GM23248 (cell line): ENCODE measurements around the gene ASB3. TPM values are rescaled to one million over a fixed set of nuclear protein-coding genes. Genes with fewer than 3 reads are reported as not detected.
"Not testable (repeated sequence)": the region's sequence is repeated elsewhere in the genome, so short reads cannot be mapped to it uniquely, and the experiment has no call there.

Source experiments
- DNase-seq: peaks from one replicate; pipeline ENCODE4 v3.0.0-alpha.2; 2015
- H2AFZ ChIP-seq: fragments of 200-600 bp; sonication (generic); 2 replicates; pipeline ENCODE4 v1.6.1; 2016; ENCODE audit warnings: antibody characterized with exemption
- H3F3A ChIP-seq: fragments of 200-600 bp; sonication (generic); 2 replicates; pipeline ENCODE4 v1.6.1; 2016; ENCODE audit warnings: mild to moderate bottlenecking, antibody characterized with exemption, mixed run types; ENCODE audit not compliant: insufficient read depth
- H3K27ac ChIP-seq: fragments of 200-600 bp; sonication (generic); 2 replicates; pipeline ENCODE4 v1.5.1; 2016; ENCODE audit warnings: mild to moderate bottlenecking
- H3K27me3 ChIP-seq: fragments of 200-600 bp; sonication (generic); replicated peaks from 2 replicates; pipeline ENCODE4 v1.6.1; 2016; ENCODE audit warnings: mild to moderate bottlenecking; ENCODE audit not compliant: insufficient read depth
- H3K36me3 ChIP-seq: fragments of 200-600 bp; sonication (generic); 2 replicates; pipeline ENCODE4 v1.6.1; 2016; ENCODE audit warnings: low read depth, mild to moderate bottlenecking
- H3K4me1 ChIP-seq: fragments of 200-600 bp; sonication (generic); 2 replicates; pipeline ENCODE4 v1.6.1; 2016; ENCODE audit warnings: mild to moderate bottlenecking; ENCODE audit not compliant: insufficient read depth
- H3K4me2 ChIP-seq: fragments of 200-600 bp; sonication (generic); one replicate; pipeline ENCODE4 v1.6.1; 2016; ENCODE audit warnings: mild to moderate bottlenecking; ENCODE audit not compliant: unreplicated experiment
- H3K4me3 ChIP-seq: fragments of 200-600 bp; sonication (generic); 2 replicates; pipeline ENCODE4 v1.5.1; 2016; ENCODE audit warnings: mild to moderate bottlenecking
- H3K79me2 ChIP-seq: fragments of 200-600 bp; sonication (generic); 2 replicates; pipeline ENCODE4 v1.6.1; 2016; ENCODE audit warnings: mild to moderate bottlenecking; ENCODE audit not compliant: insufficient read depth
- H3K9ac ChIP-seq: fragments of 200-600 bp; sonication (generic); 2 replicates; pipeline ENCODE4 v1.6.1; 2016; ENCODE audit warnings: mild to moderate bottlenecking
- H3K9me2 ChIP-seq: fragments of 200-600 bp; sonication (generic); 2 replicates; pipeline ENCODE4 v1.6.1; 2016; ENCODE audit warnings: mixed run types, mild to moderate bottlenecking, moderate library complexity; ENCODE audit not compliant: insufficient read depth
- H3K9me3 ChIP-seq: fragments of 200-600 bp; sonication (generic); one replicate; pipeline ENCODE4 v1.6.1; 2017; ENCODE audit warnings: low read depth
- H4K20me1 ChIP-seq: fragments of 200-600 bp; sonication (generic); 2 replicates; pipeline ENCODE4 v1.6.0; 2016; ENCODE audit not compliant: insufficient read depth
- EZH2 ChIP-seq: fragments of 200-600 bp; sonication (generic); IDR thresholded peaks from 2 replicates; pipeline ENCODE4 v1.6.1; 2018; ENCODE audit warnings: antibody characterized with exemption, mild to moderate bottlenecking; ENCODE audit not compliant: insufficient read depth, poor library complexity, severe bottlenecking
- EZH2phosphoT487 ChIP-seq: fragments of 200-600 bp; sonication (generic); IDR thresholded peaks from 2 replicates; pipeline ENCODE4 v1.6.1; 2018; ENCODE audit warnings: antibody characterized with exemption, moderate library complexity, mild to moderate bottlenecking, low read depth; ENCODE audit not compliant: insufficient read depth
- WGBS, 2 experiments: methylation state at CpG; one replicate each; pipeline ENCODE4 v1.1.6; 2015 to 2017; ENCODE audit warnings: low lambda C conversion rate in 2 of 2, low coverage in 1 of 2; ENCODE audit errors: missing lambda C conversion rate in 2 of 2; 5-methylcytosine and 5-hydroxymethylcytosine counted together
- in situ Hi-C: fragments of 300-500 bp; cut with MboI; formaldehyde crosslinking; loops from 2 replicates; pipeline ENCODE4 v1.15.0; 2020
- polyA plus RNA-seq: library from polyadenylated mRNA; unstranded; fragments of >200 nt; fragmentation: Nextera tagmentation; extraction: Ambion mirVana; gene quantifications from 2 replicates; pipeline ENCODE4 v1.2.1, GENCODE V29; 2016
- total RNA-seq: library from RNA; depleted of rRNA; stranded (reverse); fragments of >200 nt; shearing (Covaris generic); gene quantifications from 2 replicates; pipeline ENCODE4 v1.2.3, GENCODE V29; 2014

ASB3 gene
- total and polyA plus RNA-seq, 2 experiments from 2014 or later = 19.9 to 23.0 TPM

GRCh38 chr2:53670331-53670730, 116.4 kb downstream of the ASB3 start:
- peaks cover 4% of the 10 kb centered on the region; the same call in 1 of the 2 replicates for H4K20me1 ChIP-seq
- H3K4me2 ChIP-seq = no peak overlapping the region
- H3K36me3 ChIP-seq = peaks cover 3% of the 10 kb centered on the region; the same call in 1 of the 2 replicates

GRCh38 chr2:53668624-53669026, 118.1 kb downstream of the ASB3 start:
- H3K27me3 ChIP-seq = no peaks in the 10 kb centered on the region
- no peak overlapping the region for H2AFZ ChIP-seq
- TF ChIP-seq EZH2 (no peak), EZH2phosphoT487 (no peak)
- no peaks in the 10 kb centered on the region for H3K79me2 ChIP-seq
- 0 out of 2 replicates have a peak, but pooled peaks cover 1% of the 10 kb centered on the region for H3F3A ChIP-seq
- H3K9me3 ChIP-seq = no peaks in the 10 kb centered on the region
- H3K4me1 ChIP-seq = no peaks in the 10 kb centered on the region
- WGBS, 2 experiments = 94 to 95% methylated on average over 3 of the region's 3 CpGs
- H3K36me3 ChIP-seq = peaks cover 3% of the 10 kb centered on the region; the same call in 1 of the 2 replicates
- DNase-seq = no peak
- no peak overlapping the region for H3K9ac ChIP-seq
- no peak overlapping the region for H3K4me3 ChIP-seq
- H3K27ac ChIP-seq = no peak overlapping the region
- no peaks in the 10 kb centered on the region for H3K9me2 ChIP-seq
- in situ Hi-C loops = no loop called here
- no peak overlapping the region for H3K4me2 ChIP-seq
- H4K20me1 ChIP-seq = peaks cover 4% of the 10 kb centered on the region; the same call in 1 of the 2 replicates

More at GRCh38 chr2:53670331-53670730, 116.4 kb downstream of the ASB3 start:
- Histone ChIP-seq H2AFZ (no peak overlapping the region), H3K9me2 (no peaks in the 10 kb centered on the region), H3K79me2 (no peaks in the 10 kb centered on the region), H3F3A (0 out of 2 replicates have a peak, but pooled peaks cover 5% of the 10 kb centered on the region), H3K4me3 (no peak overlapping the region), H3K9ac (no peak overlapping the region), H3K9me3 (no peaks in the 10 kb centered on the region), H3K27ac (no peak overlapping the region), H3K4me1 (no peaks in the 10 kb centered on the region), H3K27me3 (no peaks in the 10 kb centered on the region)
- TF ChIP-seq EZH2phosphoT487 (no peak), EZH2 (no peak)
- in situ Hi-C loops = no loop called here
- 26 to 34% methylated on average over 6 of the region's 6 CpGs for WGBS, 2 experiments
- DNase-seq = peak; percentile 12

GRCh38 chr2:53667130-53667529, 119.6 kb downstream of the ASB3 start:
- H4K20me1 ChIP-seq, in situ Hi-C loops, H3K27me3 ChIP-seq, H3K9me2 ChIP-seq, H3K9me3 ChIP-seq, H3F3A ChIP-seq, H3K27ac ChIP-seq, DNase-seq, H2AFZ ChIP-seq, H3K4me2 ChIP-seq, H3K36me3 ChIP-seq, H3K4me3 ChIP-seq, H3K79me2 ChIP-seq, H3K9ac ChIP-seq, H3K4me1 ChIP-seq: not testable (repeated sequence)
- WGBS, 2 experiments = 97 to 99% methylated on average over 5 of the region's 5 CpGs

- Histone ChIP-seq H3K4me2 (no peak overlapping the region), H3K4me3 (no peak overlapping the region), H3K9me3 (no peaks in the 10 kb centered on the region), H3K4me1 (no peaks in the 10 kb centered on the region), H4K20me1 (no peaks in the 10 kb centered on the region), H3K9me2 (0 out of 2 replicates have a peak, but pooled peaks cover 3% of the 10 kb centered on the region), H3K9ac (no peak overlapping the region), H3F3A (no peaks in the 10 kb centered on the region), H2AFZ (no peak overlapping the region), H3K27me3 (no peaks in the 10 kb centered on the region), H3K36me3 (no peaks in the 10 kb centered on the region), H3K79me2 (no peaks in the 10 kb centered on the region), H3K27ac (no peak overlapping the region)
- TF ChIP-seq EZH2phosphoT487 = no peak
- no peak for TF ChIP-seq EZH2
- 95 to 100% methylated on average over 2 of the region's 2 CpGs for WGBS, 2 experiments
- in situ Hi-C loops = no loop called here
- DNase-seq = no peak
Measured at GRCh38 chr2:53660886-53661285, 125.9 kb downstream of the ASB3 start.

- H3K4me3 ChIP-seq, in situ Hi-C loops: not testable (repeated sequence)
Measured at GRCh38 chr2:53658474-53658873, 128.3 kb downstream of the ASB3 start.

More at GRCh38 chr2:53658474-53658873, 128.3 kb downstream of the ASB3 start:
- not testable (repeated sequence) for H3K4me2 ChIP-seq, H3K9ac ChIP-seq, H2AFZ ChIP-seq, H3K27ac ChIP-seq, H3K79me2 ChIP-seq, H3K27me3 ChIP-seq, H3K36me3 ChIP-seq, H3K9me3 ChIP-seq, DNase-seq, H3K4me1 ChIP-seq, H4K20me1 ChIP-seq, H3K9me2 ChIP-seq, H3F3A ChIP-seq
- 62 to 63% methylated on average over 4 of the region's 4 CpGs for WGBS, 2 experiments
